Measurements from ENCODE around the gene HEXIM2.

Gene HEXIM2

DNA sequence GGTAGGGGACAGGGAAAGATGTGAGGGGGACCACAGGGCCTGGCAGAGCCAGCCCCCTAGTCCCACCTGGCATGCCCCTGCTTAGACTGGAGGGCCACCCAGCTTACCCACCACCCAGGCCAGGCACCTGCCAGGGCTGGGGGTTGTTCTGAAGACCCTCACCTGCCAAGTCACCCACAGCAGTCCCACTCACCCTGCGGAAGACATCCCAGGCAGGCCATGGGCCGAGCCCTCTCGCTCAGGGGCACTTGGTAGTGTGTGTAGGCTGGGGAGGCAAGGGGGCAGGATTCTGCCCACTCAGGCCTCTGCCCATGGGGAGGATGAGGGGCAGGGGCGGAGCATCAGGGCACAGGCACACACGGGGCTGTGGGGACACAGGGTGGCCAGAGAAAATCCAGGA, 33.3 kb upstream of the HEXIM2 start:
- no peak for DNase-seq (ENCODE audit: low spot score)

DNA sequence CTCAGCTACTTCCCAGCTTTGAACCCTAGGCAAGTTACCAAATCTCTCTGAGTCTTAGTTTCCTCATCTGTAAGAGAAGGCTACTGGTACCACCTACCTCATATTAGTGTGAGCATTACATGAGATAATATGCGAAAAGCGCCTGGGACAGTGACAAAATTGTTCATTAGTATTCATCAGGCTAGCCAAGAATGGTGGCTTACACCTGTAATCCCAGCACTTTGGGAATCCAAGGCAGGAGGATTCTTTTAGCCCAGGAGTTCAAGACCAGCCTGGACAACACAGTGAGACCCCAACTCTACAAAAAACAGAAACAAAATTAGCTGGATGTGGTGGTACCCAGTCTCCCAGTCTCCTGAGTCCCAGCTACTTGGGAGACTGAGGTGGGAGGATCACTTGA, 32.7 kb upstream of the HEXIM2 start:
- DNase-seq (ENCODE audit: low spot score): no peak

DNA sequence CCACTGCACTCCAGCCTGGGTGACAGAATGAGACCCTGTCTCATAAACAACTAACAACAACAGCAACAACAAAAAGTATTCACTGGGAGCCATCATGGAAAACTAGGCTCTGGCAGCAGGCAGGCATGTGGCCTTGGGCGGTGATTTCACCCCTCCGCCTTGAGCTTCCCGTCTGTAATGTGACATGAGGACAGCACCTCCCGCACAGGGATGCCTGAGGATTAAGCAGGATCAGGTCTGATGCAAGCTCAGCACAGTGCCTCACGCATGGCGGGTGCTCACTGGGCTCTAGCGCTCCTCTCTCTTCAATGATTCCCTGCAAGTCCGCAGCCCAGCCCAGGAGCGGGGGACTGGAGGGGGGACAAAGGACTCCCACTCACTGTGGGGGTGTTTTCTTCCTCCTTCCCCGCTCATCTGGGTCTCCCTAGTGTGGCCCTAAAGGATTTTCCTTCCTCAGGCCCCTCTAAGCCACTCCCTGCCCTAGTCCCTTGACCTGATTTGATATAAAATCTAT, 32.2 kb upstream of the HEXIM2 start:
- DNase-seq (ENCODE audit: low spot score): no peak

DNA sequence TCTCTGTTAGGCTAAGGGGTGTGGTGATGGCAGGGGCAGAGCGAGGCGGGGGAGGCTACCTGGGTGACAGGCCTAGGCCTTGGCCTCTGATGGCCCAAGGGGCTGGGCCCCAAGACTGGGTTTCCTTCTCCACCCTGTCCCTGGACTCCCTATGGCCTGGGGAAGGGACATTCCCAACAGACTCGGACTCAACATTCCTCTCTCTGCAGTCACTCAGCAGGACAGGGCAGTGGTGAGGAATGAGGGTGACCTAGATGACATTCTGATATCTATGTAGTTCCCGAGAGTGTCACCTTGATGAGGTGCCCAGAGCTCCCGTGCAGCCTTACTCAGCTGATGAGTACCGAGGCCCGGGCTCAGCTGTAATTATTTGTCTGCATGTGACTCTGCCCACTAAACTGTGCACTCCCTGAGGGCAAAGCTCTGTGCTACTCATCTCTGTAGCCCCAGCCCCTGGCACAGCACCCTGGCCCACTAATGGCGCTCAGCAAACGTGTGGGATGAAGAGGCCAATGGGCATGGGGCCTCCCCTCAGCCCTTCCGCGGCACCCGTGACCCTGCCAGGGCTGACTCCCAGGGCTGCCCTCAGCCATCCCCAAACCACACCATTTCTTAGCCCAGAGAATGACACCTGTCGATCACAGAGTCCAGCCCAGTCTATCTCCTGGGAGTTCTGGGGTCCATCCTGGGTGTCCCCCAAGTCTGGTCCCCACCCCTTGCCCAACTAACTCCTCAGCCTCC, 31.6 kb upstream of the HEXIM2 start:
- no peak for DNase-seq (ENCODE audit: low spot score)

DNA sequence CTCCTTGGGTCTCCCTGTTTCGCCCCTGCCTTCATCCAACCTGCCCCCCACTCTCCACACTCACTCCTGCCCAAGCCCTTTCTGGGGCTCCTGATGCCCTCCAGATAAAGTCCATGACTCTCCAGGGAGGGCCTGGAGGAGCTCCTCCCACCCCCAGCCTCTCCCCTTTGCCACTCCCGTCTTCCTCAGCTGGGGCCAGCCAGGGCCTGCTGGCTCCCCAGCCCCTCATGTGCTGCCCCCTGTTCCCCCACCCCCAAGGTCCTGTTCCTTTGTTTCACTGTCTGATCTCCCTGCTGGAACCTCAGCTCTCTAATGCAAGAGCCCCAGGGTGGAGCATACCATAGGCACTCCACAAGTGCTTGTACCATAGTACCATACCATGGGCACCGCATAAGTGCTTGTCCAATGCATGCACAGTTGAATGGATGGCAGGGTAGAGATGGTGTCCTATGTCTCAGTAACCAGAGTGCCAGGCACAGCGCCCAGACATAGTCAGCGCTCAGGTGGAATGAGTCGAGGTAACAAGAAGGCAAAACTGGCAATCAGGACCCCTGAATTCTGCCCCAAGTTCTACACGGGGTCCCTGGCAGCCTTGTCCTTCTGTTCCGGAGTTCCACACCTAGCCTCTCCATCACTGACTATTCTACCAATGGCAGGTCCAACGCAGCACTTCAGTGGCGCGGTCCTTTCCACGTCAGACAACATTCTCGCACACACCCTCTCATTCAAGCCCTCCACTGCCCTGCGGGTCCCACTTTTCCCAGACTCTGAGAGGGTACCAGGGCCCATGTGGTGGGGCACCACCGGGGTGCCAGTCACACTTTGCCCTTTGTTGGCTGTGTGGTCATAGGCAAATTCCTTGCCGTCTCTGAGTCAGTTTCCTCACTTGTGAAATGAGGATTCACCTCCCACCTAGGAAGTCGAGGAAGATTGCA, 30.7 kb upstream of the HEXIM2 start:
- no peak for DNase-seq (ENCODE audit: low spot score)

DNA sequence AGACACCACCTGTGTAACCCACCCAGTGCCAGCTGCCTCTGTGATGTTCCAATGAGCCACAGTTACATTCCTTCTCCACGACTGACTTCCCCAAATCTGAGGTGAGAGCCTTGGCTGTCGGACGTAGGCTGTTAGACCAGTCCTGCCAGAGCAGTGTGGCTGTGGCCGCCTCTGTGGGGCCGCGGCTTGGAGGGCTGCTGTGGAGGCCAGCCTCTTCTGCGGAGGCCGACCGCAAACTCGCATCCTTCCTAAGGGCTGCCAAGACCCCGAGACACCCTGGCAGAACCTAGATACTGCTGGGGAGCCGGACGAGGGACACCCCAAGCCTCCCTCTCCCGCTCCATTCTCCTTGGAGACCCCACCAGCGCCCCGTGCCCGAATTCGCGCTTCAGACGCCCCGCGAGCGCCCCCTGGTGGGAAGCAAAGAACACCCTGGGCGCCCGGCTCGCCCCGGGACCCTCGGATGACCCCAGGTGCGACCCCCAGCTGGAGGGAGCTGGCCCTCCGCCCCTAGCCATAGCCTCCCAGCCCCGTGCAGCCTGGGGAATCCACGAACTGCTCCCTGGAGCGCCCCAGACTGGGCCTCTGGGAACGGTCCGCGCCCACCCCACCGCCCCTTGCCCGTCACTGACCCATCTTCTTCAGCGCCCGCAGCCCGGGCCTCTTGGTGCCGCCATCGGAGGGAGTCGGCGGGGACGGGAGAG, 29.9 kb upstream of the HEXIM2 start:
- DNase-seq (ENCODE audit: low spot score): peak; percentile 38

DNA sequence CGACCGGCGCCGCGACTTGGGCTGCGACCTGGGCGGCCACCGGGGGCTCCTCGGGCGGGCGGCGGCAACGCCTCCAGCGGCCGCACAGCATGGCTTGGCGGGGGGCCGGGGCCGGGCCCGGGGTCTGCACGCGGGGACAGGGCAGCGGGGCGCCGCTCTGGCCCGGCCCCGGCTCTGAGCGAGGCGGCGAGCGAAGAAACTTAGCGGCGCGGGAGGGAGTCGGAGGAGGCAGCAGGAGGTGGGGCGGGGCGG, 29.4 kb upstream of the HEXIM2 start, which contains the start of gene PLCD3:
TSS of gene PLCD3 (minus strand) at position 196 of the 252 bp plus-strand sequence. CDS start at position 91, 105 bp downstream.
- DNase-seq (ENCODE audit: low spot score): no peak

DNA sequence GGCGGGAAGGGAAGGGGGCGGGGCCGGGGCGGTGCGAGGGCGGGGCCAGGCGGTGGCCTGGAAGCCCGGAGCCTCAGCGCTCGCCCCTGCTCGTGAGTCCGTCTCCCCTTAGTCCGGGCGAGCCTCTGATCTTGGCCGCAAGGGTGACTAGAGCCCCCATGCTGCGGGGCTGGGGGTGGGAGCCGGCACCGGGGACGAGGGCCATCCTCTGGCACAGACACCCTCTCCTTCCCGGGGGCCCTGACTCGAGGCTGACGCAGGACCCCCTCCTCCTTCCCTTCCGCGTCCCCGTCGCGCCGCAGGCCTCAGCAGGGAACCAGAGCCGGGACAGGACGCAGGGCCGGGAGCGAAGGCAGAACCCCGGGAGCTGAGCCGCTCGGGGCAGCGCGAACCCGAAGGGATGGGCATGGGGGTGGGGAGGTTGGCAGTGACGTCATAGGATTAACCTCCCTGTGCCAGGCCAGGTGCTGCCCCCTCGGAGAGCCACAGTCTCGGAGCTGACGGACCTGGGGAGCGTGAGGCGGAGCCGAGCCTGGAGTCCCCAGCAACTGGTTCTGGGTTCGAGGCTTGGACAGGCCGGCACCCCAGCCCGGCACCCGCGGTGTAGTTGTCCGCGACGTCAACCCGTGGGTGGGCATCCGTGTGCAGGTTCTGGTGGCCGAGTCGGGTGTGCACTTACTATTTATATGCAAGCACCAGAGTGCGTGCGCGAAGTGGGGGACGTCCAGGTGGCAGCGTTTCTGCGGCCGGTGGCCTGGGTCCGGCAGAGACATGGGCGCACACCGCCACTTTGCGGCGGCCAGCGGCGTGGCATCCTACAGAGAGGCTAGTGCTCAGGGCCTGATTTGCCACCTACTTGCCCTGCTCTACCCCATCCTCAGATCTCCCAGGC, 28.9 kb upstream of the HEXIM2 start:
- peak; percentile 64 for DNase-seq (ENCODE audit: low spot score)

DNA sequence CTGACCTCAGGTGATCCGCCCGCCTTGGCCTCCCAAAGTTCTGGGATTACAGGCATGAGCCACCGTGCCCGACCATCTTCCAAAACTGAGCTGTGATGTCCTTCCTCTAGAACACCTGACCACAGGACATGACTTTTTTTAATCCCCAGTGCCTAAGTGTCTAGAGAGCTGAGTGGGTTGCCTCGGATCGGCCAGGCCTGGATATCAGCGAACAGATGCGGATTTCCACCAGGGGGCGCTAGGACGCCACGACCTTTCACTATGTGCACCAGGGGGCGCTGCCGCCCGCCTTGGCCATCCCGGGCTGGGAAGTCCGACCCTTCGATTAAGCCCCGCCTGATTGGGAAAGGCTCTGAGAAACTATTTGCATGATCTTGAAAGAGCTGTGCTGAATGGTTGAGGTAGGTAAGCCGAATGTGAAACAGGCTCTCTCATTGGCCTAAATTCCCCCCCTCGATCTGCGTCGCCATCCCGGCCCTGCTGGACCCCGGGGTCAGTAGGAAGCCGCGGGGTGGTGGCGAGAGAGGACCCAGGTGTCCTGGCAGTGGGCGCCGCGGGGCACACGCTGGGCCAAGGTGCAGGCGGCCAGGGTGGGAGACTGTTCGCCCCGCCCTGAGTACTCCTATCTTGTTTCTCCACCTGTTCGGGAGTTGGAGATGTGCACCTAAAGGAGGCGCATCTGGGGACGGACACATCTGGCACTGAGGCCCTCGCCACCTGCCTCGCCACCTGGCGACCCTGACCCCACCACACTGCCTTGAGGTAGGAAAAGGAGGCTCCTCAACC, 26.3 kb upstream of the HEXIM2 start, which contains the start of gene ACBD4:
TSS of gene ACBD4 (plus strand) at position 496 of the 786 bp plus-strand sequence. CDS start 458 bp downstream, outside the sequence.
- DNase-seq (ENCODE audit: low spot score): peak; percentile 98

DNA sequence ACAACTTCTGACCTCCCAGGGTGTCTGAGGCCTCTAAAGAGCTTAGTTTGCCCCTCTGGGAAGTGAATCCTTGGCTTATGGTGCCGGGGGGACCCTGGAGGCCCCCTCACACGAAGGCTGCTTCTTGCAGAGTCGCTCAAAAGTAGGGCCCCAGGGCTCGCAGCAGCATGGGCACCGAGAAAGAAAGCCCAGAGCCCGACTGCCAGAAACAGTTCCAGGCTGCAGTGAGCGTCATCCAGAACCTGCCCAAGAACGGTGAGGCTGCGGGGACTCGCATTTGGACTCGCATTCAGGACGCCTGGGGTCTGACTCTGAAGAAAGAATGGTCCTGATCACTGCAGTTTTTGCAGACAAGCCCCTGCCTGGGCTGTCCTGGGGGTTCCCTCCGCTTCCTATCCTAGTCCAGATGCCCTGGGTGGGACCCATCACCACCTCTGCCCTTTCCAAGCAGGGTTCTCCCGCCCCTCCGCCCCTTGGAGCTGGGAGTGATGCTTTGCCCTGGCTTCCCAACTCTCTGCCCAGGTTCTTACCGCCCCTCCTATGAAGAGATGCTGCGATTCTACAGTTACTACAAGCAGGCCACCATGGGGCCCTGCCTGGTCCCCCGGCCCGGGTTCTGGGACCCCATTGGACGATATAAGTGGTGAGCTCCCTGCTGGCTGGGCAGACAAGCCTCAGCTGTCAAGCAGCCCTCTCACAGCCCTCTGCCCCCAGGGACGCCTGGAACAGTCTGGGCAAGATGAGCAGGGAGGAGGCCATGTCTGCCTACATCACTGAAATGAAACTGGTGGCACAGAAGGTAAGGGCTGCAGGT, 25.5 kb upstream of the HEXIM2 start:
- no peak for DNase-seq (ENCODE audit: low spot score)

DNA sequence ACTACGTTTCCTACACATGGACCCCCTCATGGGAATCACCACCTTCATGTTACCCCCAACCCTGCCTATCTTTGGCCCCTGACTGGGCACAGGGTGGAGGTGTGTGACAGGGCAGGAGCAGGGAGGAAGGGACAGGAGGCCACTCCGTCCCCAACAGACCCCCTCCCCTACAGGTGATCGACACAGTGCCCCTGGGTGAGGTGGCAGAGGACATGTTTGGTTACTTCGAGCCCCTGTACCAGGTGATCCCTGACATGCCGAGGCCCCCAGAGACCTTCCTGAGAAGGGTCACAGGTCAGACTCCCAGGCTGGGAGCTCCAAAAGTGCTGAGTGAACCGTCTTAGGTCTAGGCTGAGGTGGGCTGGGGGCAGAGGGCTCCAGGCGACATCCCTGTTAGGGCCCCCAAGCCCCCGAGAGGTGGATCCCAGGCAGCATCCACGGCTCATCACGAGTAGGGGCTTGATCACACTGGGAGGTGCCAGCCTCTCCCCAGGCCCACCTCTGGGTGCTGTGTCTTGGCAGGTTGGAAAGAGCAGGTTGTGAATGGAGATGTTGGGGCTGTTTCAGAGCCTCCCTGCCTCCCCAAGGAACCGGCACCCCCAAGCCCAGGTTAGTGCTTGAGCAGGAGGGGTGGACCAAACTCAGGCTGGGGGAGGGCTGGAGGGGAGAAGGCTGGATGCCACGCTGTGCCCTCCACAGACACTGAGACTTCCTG, 24.7 kb upstream of the HEXIM2 start:
- DNase-seq (ENCODE audit: low spot score): no peak

DNA sequence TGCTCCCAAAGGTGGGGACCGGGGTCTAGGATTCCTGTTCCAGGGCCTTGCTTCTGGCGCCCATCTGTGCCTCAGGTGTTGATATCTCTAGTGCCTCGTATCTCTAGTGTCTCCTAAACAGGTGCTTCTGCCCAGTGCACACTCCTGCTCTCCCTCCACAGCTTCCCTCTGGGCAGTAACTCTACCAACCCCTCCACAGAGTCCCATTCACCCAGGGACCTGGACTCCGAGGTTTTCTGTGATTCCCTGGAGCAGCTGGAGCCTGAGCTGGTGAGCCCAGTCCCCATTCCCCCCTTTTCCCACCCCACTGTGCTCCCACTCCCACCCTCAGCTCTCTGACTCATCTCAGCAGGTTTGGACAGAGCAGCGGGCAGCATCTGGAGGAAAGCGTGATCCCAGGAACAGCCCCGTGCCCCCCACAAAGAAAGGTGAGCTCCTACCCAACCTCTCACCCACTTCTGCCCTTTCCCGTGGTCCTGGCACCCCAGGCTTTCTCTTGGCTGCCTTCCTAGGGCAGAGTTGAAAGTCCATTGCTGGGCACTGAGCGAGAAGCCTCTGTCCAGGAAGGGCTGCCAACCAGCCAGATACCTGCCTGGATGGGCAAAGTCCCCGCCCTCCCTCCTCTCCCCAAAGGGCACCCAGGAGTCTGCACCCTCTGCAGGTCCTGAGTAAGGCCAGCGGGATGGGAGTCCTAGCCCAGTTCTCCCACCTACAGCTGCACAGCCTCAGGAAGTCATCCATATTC, 23.9 kb upstream of the HEXIM2 start:
- no peak for DNase-seq (ENCODE audit: low spot score)

DNA sequence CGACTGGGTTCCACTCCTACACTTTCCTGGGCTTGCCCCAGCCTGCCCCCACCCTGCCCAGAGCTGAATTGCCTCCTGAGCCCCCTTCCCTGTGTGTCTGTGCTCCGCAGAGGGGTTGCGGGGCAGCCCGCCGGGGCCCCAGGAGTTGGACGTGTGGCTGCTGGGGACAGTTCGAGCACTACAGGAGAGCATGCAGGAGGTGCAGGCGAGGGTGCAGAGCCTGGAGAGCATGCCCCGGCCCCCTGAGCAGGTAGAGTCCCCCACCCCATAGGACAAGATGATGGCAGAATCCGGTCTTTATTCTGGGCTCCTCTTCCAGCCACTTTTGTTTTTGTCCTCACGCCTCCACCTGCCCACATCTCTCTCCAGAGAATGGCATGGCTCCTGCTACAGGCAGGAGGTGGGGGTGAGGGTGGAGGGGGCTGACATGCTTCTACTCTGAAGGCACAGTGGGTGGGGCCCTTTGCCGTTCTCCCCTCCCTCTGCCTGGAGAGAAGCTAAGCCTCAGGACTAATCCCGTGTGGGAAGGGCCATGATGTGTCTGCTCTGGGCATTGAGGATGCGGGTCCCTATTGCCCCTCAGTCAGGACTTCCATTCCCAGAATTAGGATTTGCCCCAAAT, 22.7 kb upstream of the HEXIM2 start:
- DNase-seq (ENCODE audit: low spot score): no peak

DNA sequence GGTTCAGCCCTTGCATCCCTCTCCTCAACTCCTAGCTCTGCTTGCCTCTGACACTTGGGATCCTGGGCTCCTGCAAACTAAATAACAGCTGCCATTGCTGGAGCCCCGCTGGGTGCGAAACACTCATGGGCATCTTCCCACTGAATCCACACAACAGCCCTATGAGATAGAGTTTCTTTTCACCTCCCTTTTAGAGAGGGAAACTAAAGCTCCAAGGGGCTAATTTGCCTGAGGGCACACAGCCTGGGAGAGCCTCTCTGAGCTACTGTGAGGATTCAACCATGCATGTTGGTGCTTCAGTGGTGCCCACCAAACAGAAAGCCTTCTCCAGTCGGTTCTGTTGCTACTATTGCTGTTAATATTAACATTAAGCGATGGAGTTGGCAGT, 22.1 kb upstream of the HEXIM2 start:
- no peak for DNase-seq (ENCODE audit: low spot score)

DNA sequence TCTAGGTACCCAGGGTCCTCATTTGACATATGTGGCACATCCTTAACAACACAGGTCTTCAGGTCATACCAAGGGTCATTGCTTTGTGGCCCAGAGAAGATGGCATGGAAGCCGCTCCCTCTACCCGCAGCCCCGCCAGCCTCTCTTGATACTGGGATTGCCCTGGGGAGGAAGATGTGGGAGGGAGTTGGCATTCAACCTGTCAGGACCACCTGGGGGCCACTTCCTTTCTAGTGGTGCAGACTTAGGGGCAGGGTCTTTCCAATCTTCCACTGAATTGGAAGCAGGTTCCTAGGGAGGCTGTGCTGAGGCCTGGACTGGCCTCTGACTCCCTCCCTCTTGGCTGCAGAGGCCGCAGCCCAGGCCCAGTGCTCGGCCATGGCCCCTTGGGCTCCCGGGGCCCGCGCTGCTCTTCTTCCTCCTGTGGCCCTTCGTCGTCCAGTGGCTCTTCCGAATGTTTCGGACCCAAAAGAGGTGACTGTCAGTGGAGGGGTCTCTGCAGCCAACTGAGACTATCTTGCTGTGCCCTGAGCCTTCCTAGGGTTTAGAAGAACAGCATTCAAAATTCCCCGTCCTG, 18.5 kb upstream of the HEXIM2 start:
- DNase-seq (ENCODE audit: low spot score): no peak

DNA sequence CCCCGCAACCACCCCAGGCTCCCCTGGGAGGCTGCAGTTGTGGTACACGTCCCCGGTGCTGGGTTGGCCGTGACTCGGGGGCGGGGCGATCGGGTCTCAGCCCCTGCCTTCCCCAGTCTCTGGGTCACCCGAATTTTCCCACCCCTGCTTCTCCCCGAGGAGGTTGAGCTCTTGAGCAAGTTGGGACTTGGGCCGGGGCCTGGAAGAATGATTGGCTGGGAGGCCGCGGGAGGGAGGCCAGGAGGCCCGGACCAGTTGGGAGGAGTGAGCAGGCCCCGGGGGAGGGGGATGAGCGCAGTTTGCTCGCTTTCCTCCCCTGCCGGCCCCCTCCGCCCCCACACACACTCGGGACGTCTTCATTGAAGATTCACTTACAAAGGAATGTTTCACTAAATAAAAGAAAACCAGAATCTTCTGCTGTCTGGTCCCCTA, 17.9 kb upstream of the HEXIM2 start:
- no peak for DNase-seq (ENCODE audit: low spot score)
